ENCODE data around the gene IL15RA. TPM values are rescaled to one million over a fixed set of nuclear protein-coding genes. Genes with fewer than 3 reads are reported as not detected.

Gene IL15RA
- total and polyA plus RNA-seq, 8 donors, result 4.4 to 46.2 (median 6.8) TPM

DNA sequence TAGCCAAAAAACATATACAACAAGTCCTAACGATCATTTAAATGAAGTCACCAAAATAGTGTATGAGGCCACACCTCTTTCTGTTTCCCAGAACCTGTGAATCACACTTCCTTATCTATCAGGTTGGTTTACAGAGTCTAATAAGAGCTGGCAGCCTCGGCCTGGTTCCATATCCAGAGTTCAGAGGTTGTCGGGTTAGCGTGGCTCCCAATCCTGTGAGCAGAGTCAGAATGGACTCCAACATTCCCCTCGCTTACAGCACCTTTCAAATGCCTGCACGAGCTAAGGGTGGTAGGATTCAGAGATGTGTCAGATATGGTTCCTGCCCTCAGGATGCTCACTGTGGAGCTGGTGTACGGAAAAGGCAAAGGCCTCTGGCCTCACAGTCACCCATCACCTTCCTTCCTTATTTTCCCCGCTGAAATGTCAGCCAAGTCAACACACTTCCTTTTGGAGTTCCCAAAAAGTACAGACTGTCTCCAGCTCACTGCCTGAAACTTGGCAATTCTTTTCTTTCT is 6.0 kb downstream of the IL15RA start:
- peak; percentile 77 for ATAC-seq
- Histone ChIP-seq H3K36me3 (peaks cover 0 to 12% of the 10 kb centered on the region in 2 donors), H3K27me3 (no peaks in the 10 kb centered on the region), H3K27ac (peak overlapping the region; percentile 72 to 74), H3K9me3 (no peaks in the 10 kb centered on the region), H3K4me3 (no peak overlapping the region), H3K4me1 (peaks cover 11 to 63% of the 10 kb centered on the region in 2 donors)
- no peak for DNase-seq
- TF ChIP-seq, protein P1, sequence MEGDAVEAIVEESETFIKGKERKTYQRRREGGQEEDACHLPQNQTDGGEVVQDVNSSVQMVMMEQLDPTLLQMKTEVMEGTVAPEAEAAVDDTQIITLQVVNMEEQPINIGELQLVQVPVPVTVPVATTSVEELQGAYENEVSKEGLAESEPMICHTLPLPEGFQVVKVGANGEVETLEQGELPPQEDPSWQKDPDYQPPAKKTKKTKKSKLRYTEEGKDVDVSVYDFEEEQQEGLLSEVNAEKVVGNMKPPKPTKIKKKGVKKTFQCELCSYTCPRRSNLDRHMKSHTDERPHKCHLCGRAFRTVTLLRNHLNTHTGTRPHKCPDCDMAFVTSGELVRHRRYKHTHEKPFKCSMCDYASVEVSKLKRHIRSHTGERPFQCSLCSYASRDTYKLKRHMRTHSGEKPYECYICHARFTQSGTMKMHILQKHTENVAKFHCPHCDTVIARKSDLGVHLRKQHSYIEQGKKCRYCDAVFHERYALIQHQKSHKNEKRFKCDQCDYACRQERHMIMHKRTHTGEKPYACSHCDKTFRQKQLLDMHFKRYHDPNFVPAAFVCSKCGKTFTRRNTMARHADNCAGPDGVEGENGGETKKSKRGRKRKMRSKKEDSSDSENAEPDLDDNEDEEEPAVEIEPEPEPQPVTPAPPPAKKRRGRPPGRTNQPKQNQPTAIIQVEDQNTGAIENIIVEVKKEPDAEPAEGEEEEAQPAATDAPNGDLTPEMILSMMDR (IDR thresholded peaks at IDR 0.05), result no peak
- intact Hi-C loops (cut with DNase I), result no loop called here

DNA sequence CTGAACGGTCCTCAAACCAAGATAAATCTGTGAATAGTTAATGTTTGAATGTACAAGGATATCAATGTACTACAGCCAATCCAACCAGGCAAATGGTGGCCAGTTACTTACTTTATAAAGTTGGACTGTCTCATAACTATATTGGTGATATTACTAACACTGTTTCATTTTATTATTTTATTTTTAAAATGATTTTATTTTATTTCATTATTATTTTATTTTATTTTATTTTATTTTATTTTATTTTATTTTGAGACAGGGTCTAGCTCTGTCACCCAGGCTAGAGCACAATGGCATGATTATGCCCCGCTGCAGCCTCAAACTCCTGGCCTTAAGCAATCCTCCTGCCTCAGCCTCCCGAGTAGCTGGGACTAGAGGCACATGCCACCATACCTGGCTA is 6.8 kb downstream of the IL15RA start:
- intact Hi-C loops (cut with DNase I), result no loop called here
- DNase-seq, result no peak
- TF ChIP-seq, protein P1 (IDR thresholded peaks at IDR 0.05), result no peak
- H3K27me3 ChIP-seq, result no peaks in the 10 kb centered on the region
- no peak overlapping the region for H3K4me3 ChIP-seq
- ATAC-seq, result no peak
- H3K27ac ChIP-seq, result peak overlapping the region; percentile 72 to 74
- H3K4me1 ChIP-seq, result peaks cover 11 to 56% of the 10 kb centered on the region in 2 donors
- no peaks in the 10 kb centered on the region for H3K9me3 ChIP-seq
- peaks cover 0 to 20% of the 10 kb centered on the region in 2 donors for H3K36me3 ChIP-seq

DNA sequence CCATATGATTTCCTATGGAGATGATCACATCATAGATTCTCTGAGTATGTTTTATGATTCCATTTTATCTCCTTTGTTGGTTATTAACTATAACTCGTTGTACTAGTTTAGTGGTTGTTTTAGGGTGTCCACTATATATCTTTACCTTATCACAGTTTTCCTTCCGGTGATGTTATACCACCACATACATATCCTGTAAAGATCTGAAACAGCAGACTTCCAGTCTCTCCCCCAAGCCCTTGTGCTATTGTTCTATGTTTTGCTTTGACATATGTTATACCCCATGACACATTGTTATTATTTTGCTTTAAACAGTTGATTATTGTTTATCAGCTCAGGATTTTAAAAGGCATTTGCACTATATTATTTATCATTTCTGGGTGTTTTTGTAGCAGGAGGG is 7.3 kb downstream of the IL15RA start:
- TF ChIP-seq, protein P1 (IDR thresholded peaks at IDR 0.05), result no peak
- H3K36me3 ChIP-seq, result peaks cover 0 to 25% of the 10 kb centered on the region in 2 donors
- intact Hi-C loops (cut with DNase I), result no loop called here
- no peaks in the 10 kb centered on the region for H3K9me3 ChIP-seq
- H3K4me3 ChIP-seq, result no peak overlapping the region
- no peaks in the 10 kb centered on the region for H3K27me3 ChIP-seq
- peaks cover 11 to 51% of the 10 kb centered on the region in 2 donors for H3K4me1 ChIP-seq
- DNase-seq (no peak), ATAC-seq (no peak)
- peak overlapping the region in 1 of 2 donors; percentile 72 for H3K27ac ChIP-seq

DNA sequence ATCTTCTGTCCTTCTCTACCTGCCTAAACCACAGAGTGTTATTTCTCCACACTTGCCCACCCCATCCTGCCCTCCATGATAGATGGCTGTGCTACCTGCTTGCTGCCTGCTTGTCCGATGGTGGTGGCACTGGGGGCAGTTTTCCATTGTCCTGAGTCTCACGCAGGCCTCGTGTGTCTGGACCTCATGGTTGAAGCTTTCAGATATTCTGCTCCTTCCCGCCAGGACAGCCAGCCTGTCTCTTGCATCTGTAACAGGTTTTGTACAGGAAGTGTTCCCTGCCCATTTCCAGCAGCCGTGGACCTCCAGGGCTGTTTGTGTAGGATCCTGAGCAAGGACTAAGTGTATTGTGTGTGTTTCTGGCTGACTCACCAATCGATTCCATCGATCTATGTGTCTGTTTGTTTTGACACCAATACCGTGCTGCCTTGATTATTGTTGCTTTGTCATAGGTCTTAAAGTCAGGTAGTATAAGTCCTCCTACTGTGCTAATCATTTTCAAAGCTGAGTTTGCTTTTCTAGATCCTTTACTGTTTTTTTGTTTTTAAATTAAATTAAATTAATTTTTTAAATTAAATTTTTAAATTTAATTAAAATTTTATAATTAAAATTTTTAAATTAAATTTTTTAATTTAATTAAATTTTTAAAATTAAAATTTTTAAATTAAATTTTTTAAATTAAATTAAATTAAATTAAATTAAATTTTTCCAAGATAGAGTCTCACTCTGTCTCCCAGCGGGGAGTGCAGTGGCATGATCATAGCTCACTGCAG is 8.5 kb downstream of the IL15RA start:
- Histone ChIP-seq H3K4me1 (peaks cover 11 to 39% of the 10 kb centered on the region in 2 donors), H3K9me3 (no peaks in the 10 kb centered on the region), H3K27me3 (no peaks in the 10 kb centered on the region), H3K36me3 (peaks cover 0 to 35% of the 10 kb centered on the region in 2 donors), H3K4me3 (no peak overlapping the region), H3K27ac (no peak overlapping the region)
- intact Hi-C loops (cut with DNase I), result no loop called here
- no peak for DNase-seq
- ATAC-seq, result no peak
- TF ChIP-seq, protein P1 (IDR thresholded peaks at IDR 0.05), result no peak

DNA sequence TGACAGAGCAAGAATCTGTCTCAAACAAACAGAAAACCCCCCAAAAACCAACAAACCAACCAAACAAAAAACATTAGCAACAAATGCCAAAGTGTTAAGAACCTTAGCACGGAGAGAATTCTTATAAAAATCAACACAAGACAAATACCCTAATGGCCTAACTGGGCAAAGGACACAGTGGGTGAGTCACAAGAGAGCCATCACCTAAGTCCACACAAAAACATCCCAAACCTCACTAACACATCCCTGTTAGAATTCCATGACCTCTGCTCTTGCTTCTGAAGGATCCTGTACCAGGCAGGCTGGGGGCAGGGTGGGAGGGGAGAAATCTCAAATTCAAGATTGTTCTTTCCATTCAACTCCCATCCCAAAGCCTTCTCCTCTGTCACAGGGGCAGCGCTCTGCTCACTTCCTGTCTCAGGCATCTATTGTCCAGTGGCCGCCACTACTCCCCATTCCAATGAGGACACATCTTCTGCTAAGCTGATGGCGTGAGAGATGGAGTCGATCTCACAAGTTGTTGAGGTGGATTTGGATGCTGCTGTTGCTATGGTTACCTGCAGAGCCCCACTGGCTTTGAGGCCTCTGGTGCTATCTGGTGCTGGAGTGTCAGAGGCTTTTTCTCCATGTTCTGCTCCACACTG is 9.2 kb downstream of the IL15RA start:
- Histone ChIP-seq H3K27ac (no peak overlapping the region), H3K4me3 (no peak overlapping the region), H3K9me3 (no peaks in the 10 kb centered on the region), H3K4me1 (peaks cover 11 to 32% of the 10 kb centered on the region in 2 donors), H3K27me3 (no peaks in the 10 kb centered on the region), H3K36me3 (peaks cover 0 to 42% of the 10 kb centered on the region in 2 donors)
- TF ChIP-seq, protein P1 (IDR thresholded peaks at IDR 0.05), result no peak
- intact Hi-C loops (cut with DNase I), result no loop called here
- no peak for ATAC-seq
- DNase-seq, result no peak
